ENCODE data around the gene EPHB2.

The EPHB2 gene

DNA sequence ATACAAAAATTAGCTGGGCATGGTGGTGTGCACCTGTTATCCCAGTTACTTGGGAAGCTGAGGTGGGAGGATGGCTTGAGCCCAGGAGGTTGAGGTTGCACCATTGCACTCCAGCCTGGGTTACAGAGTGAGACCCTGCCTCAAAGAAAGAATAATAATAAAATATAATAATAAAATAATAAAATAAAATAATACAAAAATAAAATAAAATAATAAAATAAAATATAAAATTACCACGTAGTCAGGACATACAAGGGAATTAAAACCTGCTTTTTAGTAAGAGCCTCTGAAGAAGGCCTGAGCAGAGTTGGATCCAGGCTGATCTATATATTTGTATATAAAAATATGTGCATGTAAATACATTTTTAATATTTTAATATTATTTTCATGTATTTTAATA, 41.7 kb downstream of the EPHB2 start:
- DNase-seq, result no peak

DNA sequence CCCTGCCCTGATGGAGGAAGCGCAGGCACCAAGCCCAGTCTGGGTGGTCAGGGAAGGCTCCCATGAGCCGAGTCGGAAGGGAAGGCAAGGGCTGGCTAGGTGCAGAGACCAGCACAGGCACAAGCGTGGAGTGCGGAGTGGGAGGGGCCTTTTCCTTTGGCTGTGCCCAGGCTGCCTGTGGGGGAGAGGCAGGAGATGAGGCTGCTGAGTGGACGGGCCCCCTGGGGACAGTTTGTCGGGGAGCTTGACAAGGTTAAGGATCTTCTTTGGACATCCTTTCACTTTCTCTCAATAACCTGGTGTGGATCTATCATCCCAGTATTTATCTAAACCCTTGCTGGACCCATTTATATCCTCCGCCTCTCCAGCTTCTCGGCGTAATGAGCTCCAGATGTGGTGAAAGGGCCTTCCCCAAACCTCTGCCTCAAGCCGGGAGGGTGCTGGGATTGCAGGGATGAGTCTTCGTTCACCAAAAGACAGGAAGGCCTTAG, 42.9 kb downstream of the EPHB2 start:
- DNase-seq, result no peak

- DNase-seq, result no peak
These were observed 43.6 kb downstream of the EPHB2 start for GRCh38 chr1:22754106-22754768.

DNA sequence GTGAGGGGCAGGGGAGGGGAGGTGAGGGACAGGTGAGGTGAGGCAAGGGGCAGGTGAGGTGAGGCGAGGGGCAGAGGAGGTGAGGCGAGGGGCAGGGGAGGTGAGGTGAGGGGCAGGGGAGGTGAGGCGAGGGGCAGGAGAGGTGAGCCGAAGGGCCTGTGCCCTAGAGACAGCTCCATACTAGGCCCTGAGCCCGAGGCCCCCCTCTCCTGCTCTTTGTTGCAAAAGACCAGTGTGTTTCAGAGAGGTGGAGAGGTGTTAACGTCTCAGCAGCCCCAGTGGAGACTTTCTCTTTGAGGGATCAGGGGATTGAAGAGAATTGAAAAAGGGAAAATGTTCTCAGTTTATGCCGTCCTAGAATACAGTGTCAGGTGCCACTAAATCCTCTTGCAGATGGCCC, 44.2 kb downstream of the EPHB2 start:
- no peak for DNase-seq

- DNase-seq, result no peak
These were observed 45.0 kb downstream of the EPHB2 start for GRCh38 chr1:22755641-22756040.

GRCh38 chr1:22756125-22756735, 45.6 kb downstream of the EPHB2 start:
- no peak for DNase-seq

DNA sequence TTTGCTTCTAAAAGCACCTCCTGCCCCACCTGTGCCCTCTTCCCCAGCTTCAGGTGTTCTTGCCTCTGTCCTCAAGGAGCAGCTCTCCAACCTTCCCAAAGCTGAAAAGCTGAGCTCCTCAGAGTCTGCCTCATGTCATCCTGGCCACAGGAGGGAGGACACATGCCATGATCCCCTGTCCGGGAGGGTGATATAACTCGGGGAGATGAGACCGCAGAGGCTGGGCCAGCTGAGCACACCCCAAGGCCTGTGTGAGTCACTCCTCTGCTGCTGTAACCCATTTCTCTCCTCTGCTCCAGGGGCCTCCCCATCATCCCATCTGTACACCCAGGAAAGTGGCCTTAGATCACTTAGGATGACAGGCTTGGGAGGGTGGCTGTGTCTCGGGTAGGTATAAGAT, 49.8 kb downstream of the EPHB2 start:
- no peak for DNase-seq

GRCh38 chr1:22761101-22761500, 50.5 kb downstream of the EPHB2 start:
- DNase-seq, result no peak

DNA sequence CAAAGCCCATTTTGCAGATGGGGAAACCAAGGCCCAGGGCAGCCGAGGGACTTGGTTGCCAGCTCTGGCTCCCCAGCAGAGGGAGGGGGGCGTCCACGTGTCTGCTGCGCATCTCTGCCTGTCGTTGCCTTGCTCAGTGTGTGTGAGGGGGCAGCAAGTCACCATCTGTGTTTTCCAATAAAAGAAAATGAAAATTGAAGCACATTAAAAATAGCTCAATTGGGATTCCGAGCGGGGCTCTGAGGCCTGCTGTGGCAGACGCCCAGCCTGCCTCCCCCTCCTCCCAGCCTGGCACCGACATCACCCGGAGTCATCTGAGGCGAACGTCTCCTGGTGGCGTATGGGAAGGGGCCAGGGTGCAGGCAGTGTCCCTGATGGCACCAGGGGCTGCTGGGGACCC, 51.2 kb downstream of the EPHB2 start:
- DNase-seq, result no peak

- DNase-seq, result no peak
These were observed 53.0 kb downstream of the EPHB2 start for GRCh38 chr1:22763487-22764200.

- no peak for DNase-seq
These were observed 57.2 kb downstream of the EPHB2 start for GRCh38 chr1:22767852-22768251.

- no peak for DNase-seq
These were observed 59.3 kb downstream of the EPHB2 start for GRCh38 chr1:22769932-22770331.

DNA sequence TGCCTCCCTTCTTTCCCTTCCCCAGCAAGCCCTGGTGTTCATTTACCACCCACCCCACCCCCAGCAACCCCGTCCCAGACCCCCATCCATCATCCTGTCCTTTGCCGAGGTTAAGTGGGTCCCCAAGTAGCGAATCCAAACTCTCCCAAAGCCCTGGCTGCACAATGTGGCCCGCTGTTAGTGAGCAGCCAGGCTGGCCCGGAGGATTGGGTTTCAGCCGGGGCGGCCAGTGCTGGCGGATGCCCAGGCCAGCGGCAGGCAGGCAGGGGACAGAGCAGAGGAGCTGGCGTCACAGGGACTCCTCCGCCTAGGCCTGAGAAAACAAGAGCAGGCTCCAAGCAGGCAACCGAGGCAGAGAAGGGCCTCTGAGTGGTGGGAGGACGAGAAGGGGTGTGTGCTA, 61.4 kb downstream of the EPHB2 start:
- DNase-seq, result no peak

- no peak for DNase-seq
These were observed 63.6 kb downstream of the EPHB2 start for GRCh38 chr1:22773981-22774832.

DNA sequence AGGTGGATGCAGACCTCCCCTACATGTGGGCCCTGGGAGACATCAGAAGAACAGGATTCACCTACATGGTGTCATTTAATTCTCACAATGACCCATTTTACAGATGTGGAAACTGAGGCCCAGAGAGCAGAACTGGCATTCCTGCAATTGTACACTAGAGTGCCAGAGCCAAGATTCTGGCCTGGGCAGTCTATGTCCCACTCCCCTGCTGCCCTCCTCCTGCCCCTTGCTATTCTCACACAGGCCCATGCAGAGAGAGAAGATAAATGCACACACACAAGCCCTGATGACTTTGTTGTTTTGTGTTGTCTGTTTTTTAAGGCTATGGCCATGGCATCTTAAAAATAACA, 64.2 kb downstream of the EPHB2 start:
- no peak for DNase-seq

DNA sequence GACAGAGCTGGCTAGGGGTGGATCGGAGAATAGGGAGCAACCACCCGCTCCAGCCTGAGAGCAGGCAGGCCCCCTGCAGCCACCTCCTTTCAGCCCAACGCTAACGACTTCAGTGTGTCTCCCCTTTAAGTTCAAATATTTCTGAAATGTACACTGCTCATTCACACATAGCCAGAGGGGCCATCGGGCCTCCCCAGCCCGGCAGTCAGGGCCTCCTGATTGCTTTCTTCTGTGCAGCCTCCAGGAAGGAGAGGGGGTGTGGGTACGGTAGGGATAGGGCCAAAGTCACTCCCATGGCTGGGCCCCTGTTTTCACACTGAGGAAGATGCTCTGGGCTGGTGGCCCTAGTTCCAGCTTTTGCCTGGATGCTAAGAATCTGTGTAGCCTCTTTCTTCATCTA, 64.8 kb downstream of the EPHB2 start:
- DNase-seq, result no peak

- no peak for DNase-seq
These were observed 65.5 kb downstream of the EPHB2 start for GRCh38 chr1:22776035-22776613.

- no peak for DNase-seq
These were observed 66.9 kb downstream of the EPHB2 start for GRCh38 chr1:22777388-22778057.

DNA sequence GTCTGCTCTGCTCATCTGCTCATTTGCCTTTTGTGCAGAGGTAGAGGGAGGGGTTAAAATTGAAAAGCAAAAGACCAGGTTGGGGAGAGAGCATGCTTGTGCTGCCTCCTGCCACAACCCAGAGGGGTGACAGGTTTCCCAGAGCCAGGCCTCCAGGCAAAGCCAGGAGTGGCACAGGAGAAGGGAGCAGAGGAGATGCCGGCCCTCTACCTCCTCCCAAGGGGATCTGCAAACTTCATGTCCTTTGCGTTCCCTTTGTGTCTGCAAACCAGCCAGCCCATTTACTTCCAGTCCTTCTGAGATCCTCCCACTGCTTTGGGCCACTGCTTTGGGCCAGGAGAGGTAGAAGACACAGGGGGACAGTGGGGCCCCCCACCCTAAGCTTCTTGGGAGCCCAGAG, 67.8 kb downstream of the EPHB2 start:
- no peak for DNase-seq

DNA sequence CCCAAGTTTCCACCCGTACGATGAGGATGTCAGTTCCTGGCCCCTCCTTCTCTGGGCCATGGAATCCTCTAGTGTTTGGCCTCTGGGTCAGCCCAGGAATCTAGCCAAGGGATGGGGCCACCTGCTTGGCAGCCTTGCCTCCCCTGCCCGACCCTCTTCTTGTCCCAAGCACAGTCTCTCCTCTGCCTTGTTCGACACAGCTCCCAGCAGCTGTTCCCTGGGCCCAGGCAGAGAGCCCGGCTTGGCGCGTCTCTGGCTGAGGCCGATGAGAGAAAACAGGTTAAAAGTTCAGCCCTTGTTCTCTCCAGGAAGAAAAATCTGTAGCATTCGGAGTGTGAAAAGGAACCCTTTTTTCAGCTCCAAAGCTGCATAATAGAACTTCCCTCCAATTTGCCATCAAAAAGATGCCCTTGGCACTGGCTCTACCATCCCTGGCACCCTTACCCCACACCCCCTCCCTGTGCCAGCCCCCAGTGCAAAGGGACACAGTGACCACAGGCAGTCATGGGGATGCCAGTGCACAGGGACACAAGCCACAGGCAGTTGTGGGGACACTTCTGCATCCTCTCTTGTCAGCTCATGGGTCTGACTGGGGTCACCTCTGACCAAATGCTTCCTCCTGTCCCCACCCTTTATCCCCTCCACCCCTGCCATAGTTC, 68.4 kb downstream of the EPHB2 start:
- no peak for DNase-seq

DNA sequence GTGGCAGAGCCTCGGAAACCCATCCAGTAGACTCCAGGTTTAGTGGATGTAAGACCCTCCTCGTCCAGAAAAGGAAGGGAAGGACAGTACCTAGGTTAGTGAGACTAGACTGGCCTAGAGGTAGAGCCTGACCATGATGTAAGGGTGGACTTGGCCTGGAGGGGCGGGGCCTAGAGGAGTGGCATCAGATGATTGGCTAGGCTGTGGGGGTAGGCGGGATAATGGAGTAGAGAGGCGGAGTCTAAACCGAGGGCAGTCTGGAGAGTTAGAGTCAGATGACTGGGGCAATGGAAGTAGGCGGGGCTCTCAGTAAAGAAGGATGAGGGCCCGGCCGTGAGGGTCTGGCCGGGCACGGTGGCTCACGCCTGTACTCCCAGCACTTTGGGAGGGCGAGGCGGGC, 70.1 kb downstream of the EPHB2 start:
- no peak for DNase-seq

- no peak for DNase-seq
These were observed 70.8 kb downstream of the EPHB2 start for GRCh38 chr1:22781483-22781882.

Measured in activated T-cell treated with anti-CD3 and anti-CD28 coated beads for 4 hours (primary cell).